NCI-H1105 (cell line): ENCODE results near the gene PARD6B.
"Not testable (repeated sequence)": the region's sequence is repeated elsewhere in the genome, so short reads cannot be mapped to it uniquely, and the experiment has no call there.

ENCODE experiments used
- DNase-seq: peaks from one replicate; lab custom pipeline; 2025; lab: John Stamatoyannopoulos, UW

PARD6B gene

DNA sequence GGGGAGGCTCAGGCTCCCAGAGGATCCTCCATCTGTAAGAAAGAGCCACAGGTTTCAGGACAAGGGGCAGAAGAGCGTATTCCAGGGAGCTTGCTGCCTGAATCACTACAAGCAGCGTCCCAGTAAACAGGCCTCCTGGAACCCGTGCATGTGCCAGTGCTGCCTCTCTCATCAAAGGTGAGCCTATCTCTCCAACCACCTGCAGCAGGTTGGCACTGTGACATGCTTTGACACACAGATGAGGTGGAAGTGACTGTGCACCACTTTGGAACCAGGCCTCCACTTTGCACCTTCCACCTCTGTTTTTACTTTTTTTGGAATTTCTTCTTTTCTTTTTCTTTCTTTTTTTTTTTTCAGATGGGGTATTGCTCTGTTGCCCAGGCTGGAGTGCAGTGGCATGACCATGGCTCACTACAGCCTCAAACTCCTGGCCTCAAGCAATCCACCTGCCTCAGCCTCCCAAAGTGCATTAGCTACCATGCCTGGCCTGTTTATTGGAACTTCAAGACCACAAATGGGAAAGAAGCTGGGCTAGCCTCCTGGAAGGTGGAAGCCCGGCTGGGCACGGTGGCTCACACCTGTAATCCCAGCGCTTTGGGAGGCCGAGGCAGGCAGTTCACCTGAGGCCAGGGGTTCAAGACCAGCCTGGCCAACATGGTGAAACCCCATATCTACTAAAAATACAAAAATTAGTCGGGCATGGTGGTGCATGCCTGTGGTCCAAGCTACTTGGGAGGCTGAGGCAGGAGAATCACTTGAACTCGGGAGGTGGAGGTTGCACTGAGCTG, 27.5 kb upstream of the PARD6B start:
- not testable (repeated sequence) for DNase-seq

DNA sequence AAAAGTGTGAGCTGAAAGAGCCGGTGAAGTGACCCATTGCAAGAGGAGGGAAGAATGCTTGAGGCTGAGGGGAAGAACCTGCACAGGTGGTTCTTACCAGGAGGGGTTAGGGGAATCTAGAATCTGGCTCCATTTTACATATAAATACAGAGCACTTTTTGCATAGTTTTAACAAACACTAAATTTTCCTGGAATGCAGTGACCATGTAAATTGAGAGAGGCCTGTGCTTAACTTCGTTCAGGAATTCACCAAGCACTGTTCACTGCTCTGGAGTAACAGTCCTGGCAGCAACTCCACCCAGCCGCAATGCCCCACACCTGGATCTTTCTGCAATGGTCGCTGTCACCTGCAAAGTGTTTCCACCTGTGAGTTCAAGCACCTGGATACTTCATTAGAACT, 26.9 kb upstream of the PARD6B start:
- DNase-seq: no peak

DNA sequence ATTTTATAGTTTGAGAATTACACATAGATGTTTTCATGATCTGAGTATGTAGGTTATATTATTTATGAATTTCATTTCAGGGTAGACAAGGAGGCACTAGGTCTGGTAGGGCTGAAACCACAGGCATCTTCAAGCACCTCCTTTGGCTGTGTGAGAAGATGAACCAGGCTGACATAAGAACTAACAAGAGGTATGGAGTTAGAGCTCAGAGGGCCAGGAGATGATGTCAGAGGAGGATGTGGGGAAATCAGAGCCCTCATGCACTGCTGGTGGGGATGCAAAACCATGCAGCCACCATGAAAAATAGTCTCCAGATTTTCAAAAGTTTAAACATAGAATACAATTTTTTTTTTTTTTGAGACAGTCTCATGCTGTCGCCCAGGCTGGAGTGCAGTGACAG, 26.4 kb upstream of the PARD6B start:
- DNase-seq: no peak

DNA sequence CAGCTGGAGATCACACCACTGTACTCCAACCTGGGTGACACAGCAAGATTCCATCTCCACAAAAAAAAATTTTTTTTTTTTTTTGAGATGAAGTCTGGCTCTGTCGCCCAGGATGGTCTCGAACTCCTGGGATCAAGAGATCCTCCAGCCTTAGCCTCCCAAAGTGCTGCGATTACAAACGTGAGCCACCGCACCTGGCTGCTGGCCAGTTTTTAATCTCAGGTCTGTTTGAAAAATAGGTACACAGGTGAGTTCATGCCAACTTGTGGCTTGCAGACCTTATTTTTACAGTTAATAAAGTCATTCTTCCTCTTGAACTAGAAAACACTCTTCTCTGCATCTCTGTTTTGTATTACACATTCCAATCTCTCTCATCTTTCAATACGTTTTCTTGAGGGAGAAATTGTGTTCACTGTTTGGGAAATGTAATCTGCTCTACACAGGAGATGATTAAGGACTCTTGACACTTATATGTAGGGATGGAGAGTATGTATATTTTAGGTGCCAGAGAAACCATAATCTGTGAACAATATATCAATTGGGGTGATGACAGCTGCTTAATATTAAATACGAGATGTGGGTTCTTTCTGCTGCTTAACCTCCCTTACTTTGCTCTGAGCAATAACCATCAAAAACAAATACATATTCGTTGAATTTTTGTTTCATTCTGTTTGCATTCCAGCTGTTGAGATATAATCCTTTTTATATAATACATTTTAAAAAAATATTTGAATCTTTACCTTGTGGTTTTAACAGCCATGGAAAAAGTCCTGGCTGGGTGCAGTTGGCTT, 22.3 kb upstream of the PARD6B start:
- DNase-seq: no peak

DNA sequence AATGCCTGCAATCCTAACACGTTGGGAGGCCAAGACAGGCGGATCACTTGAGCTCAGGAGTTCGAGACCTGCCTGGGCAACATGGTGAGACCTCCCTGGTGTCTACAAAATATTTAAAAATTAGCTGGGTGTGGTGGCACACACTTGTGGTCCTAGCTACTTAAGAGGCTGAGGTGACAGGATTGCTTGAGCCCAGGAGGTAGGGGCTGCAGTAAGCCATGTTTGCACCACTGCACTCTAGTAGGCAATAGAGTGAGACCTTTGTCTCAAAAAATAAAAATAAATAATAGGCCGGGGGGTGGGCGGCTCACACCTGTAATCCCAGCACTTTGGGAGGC, 21.8 kb upstream of the PARD6B start:
- no peak for DNase-seq

DNA sequence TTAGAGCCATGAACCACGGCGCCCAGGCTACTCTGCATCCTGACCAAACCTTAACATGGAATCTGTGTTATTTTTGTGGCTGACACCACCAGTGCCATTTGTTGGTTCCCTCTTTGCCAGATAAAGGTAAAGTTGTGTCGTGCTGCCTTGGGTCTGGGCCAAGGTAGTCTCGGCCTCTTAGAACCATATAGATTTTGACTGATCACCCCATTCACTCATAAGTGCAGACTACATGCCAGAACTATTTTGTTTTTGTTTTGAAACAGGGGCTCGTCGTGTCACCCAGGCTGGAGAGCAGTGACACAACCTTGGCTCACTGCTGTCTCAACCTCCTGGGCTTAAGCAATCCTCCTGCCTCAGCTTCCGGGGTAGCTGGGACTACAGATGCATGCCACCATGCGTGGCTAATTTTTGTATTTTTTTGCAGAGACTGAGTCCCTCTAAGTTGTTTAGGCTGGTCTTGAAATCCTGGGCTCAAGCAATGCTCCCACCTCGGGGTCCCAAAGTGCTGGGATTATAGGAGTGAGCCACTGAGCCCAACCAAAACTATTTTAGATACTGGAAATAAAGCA, 20.8 kb upstream of the PARD6B start:
- DNase-seq: no peak

DNA sequence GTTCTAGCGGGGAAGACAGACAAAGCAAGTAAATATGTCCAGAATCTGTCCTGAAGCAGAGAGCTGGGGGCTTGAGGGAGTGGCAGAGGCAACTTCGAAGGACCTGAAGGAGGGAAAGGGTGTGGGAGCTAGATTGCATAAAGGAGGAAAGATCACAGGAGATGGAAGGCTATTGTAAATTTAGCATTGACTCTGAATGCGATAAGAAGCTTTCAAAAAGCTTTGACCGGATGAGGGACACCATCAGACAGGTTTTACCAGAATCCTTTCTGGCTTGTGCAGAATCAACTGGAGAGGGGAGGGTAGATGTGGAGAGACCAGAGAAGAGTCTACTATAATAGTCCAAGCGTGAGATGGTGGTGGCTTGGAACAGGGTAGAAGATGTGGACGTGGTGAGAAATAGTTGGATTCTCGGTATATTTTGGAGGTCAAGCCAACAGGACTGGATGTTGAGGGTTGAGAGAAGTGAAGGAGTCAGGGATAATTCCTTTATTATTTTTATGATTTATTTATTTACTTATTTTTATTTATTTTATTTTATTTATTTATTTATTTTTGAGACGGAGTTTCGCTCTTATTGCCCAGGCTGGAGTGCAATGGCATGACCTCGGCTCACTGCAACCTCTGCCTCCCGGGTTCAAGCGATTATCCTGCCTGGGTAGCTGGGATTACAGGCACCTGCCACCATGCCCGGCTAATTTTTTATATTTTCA, 20.1 kb upstream of the PARD6B start:
- DNase-seq: no peak

DNA sequence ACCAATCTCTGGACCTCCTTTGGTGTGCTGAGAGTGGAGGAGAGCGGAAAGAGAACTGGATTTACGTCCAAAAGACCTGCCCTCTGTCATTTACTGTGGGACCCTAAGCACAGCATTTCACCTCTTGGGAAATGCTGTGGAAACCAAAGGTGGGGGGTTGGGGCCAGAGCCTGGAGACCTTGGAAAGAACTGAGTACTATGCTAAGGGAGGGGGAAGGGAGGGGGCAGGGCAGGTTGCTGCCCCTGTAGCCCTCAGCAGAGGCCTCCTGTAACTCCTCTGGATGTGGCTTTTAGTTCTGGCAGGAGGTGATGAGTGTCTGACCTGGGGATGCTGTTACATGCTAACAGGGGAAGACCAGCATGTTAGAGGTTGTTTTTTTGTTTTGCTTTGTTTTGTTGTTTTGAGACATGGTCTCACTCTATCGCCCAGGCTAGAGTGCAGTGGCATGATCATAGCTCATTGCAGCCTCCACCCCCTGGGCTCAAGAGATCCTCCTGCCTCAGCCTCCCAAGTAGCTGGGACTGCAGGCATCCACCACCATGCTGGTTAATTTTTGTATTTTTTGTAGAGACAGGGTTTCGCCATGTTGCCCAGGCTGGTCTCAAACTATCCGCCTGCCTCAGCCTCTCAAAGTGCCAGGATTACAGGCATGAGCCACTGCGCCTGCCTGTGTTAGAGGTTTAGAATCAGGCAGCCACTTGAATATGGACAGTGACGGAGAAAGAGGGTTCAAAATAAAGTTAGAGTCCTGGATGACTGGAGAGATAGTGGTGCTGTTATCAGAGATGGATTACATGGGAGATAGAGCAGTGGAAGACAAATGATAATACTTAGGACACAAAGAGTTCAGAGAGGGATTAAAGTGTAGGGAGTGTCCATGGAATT, 18.4 kb upstream of the PARD6B start:
- no peak for DNase-seq

DNA sequence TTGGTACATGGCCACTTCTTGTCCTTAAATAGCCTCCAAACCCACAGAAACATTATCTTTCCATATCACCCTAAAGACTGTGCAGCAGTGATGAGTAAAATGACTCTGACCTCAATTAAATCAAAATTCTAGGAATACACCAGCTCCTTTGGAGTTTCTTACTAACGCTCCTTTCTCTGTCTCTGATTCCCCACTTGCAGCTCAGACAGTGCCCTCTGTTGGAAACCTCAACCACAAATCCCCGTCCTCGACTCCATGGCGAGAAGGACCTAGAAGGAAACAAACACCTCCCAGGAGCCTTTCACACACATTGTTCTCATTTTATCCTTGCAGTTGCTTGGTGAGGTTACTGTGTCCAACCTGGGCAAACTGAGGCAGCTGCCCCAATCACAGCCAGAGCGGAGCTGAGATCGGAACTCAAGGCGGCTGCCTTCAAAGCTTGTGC, 17.7 kb upstream of the PARD6B start:
- DNase-seq: no peak

DNA sequence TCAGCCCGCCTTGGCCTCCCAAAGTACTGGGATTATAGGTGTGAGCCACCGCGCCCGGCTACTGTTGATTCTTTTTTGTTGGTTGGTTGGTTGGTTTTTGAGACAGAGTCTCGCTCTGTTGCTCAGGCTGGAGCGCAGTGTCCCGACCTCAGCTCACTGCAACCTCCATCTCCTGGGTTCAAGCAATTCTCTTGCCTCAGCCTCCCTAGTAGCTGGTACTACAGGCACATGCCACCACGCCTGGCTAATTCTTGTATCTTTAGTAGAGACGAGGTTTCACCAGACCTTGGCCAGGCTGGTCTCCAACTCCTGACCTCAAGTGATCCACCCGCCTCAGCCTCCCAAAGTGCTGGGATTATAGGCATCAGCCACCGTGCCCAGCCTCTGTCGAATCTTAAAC, 17.0 kb upstream of the PARD6B start:
- not testable (repeated sequence) for DNase-seq

DNA sequence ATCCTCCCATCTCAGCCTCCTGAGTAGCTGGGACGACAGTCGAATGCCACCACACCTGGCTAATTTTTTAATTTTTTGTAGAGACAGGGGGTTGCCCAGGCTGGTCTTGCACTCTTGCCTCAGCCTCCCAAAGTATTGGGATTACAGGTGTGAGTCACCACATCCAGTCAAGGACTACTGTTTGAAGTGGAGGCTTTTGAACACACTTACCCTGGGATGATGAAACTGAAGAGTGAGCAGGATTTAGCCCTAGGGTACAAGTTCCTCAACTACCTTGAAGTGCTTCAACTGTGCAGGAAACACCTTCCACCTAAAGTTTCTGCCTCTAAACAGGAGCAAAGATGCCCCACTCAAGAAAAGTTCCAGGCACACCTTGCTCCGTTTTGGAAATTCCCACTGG, 15.7 kb upstream of the PARD6B start:
- no peak for DNase-seq

DNA sequence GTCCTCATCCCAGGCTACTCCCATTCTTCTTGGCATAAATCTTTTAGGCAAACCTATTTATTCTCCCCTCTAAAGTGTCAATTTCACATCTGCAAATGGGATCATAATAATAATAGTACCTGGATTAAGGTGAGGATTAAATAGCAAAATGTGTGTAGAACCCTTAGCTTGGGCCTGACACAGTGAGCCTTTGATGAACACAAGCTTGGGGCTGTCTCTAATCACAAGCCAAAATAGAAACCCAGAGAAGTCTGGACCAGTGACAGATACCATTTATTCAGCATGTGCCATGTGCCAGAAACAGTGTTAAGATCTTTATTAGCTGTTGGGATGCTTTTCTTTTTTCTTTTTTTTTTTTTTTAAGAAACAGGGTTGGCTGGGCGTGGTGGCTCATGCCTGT, 14.9 kb upstream of the PARD6B start:
- DNase-seq: no peak

DNA sequence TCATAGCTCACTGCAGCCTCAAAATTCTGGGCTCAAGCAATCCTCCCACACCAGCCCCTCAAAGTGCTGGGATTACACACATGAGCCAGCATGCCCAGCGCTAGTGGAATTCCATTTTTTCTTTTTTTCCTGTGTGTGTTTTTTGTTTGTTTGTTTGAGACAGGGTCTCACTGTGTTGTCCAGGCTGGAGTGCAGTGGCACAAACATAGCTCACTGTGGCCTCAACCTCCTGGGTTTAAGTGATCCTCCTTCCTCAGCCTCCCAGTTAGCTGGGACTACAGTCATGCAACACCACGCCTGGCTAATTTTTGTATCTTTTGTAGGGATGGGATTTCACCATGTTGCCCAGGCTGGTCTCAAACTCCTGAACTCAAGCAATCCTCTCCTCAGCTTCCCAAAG, 14.1 kb upstream of the PARD6B start:
- DNase-seq: no peak

DNA sequence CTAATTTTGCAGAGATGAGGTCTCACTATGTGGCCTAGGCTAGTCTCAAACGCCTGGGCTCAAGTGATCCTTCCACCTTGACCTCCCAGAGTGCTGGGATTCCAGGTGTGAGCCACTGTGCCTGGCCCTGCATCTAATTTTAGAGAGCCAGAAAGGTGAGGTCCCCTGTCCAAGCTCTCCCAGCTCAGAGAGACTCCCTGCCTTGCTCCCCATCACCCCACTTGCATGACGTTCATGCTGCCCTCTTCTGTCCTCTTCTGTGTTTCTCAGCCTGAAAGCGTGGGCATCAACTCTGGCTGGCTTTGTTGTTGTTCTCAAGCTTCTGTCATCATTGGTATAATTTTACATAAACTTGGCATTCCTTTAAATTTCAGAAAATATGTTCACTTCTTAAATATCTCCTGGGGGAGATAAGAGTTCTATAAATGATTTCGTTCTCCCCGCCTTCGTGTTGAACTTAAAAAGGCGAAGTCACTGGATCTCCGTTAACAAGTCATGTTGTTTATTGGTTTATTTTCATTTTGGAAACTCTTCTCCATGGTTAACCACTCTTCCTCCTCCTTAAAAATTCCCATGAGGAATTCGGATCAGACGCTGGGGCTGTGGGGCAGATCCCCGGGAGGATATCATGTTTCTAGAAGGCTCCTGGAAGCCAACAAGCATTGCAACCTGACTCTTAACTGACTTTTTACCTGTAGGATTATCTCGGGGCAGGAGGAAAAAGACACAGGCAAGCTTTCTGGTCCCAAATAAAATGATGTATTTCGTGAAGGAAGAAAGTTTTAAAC, 13.2 kb upstream of the PARD6B start:
- no peak for DNase-seq

DNA sequence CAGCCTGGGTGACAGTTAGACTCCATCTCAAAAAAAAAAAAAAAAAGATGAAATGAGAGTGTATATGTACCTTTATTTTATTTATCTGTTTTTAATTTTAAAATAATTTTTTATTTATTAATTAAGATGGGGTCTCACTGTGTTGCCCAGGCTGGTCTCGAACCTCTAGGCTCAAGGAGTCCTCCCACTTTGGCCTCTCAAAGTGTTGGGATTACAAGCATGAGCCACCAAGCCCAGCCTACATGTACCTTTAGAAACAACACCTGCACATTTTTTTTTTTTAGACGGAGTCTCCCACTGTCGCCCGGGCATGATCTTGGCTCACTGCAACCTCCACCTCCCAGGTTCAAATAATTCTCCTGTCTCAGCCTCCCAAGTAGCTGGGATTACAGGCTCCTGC, 12.1 kb upstream of the PARD6B start:
- DNase-seq: no peak

DNA sequence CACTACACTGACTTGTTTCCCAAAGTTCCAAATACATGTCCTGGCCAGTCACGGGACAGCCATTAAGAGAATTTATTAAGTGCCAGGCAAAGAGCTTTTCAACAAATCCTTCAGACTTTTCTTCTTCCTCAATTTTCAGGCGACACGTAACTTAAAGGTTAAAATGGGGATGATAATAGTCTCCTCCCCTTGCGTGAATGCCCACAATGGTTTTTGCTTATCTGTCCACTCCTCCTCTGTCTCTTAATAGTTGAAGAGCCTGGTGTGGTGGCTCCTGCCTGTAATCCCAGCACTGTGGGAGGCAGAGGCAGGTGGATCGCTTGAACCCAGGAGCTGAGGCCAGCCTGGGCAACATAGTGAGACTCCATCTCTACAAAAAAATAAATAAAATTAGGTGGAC, 11.4 kb upstream of the PARD6B start:
- no peak for DNase-seq

DNA sequence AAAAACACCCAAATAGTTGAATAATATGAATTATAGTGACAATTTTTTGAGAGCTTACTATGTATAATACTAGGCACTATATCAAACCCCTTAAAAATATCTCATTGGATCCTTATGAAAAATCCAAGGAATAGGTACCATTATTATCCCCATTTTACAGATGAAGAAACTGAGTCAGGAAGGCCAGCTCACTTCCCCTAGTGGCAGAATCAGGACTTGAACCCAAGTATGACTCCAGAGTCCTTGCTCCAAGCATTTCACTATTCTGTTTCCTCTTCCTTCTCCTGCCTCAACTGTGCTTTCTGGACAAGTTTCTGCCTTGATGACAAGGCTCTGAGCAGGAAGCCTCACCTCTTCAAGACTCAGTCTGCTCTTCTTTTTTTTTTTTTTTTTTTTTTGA, 10.8 kb upstream of the PARD6B start:
- no peak for DNase-seq

DNA sequence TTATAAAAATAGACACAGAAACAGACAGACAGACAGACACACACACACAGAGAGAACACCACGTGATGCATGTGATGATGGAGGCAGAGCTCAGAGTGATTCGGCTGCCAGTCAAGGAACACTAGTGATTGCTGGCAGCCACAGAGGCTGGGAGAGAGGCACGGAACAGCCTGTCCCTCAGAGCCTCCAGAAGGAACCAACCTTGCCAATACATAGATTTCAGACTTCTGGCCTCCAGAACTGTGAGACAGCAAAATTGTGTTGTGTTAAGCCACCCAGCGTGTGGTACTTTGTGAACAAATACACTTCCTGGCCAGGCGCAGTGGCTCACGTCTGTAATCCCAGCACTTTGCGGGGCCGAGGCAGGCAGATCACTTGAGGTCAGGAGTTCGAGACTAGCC, 9.5 kb upstream of the PARD6B start:
- DNase-seq: no peak

DNA sequence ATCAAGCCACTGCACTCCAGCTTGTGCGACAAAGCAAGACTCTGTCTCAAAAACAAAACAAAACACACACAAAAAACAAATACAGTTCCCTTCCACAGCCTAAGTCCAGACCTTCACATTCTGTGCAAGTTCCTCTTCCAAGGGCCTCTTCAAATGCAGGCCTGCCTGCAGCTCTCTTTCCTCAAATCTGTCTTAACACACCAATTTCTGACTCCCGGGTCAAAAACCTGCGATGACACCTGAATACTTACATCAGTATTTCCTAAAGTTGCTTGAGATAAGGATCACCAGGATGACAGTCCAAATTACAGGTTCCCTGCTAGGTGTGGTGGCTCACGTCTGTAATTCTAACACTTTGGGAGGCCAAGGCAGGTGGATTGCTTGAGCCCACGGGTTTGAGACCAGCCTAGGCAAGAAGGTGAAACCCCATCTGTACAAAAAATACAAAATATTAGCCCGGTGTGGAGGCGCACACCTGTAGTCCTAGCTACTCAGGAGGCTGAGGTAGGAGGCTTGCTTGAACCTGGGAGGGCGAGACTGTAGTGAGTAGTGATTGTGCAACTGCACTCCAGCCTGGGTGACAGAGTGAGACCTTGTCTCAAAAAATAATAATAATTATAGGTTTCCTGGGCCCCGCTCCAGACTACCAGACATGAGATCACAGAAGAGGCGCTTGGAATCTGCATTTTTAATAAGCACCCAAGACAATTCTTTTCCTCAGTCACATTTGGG, 8.8 kb upstream of the PARD6B start:
- no peak for DNase-seq

DNA sequence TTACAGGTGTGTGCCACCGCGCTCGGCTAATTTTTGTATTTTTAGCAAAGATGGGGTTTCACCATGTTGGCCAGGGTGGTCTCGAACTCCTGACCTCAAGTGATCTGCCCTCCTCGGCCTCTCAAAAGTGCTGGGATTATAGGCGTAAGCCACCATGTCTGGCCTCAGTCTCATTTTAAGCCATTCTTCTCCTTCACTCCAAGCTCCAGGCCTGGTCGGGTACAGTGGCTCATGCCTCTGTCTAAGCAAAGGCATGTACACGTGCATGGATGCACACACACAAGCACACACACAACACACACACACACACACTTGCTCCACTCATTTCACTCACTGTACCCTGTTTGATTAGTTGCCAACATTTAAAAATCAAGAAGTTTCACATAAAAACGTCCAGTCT, 7.7 kb upstream of the PARD6B start:
- DNase-seq: no peak
